HepG2 (cell line): Measurements from ENCODE around the gene TWIST2. TPM values are rescaled to one million over a fixed set of nuclear protein-coding genes. Genes with fewer than 3 reads are reported as not detected.

ENCODE experiments used
- DNMT1 ChIP-seq: sonication (generic); formaldehyde crosslinking; IDR thresholded peaks from 2 replicates; pipeline ENCODE4 v1.5.1; 2020; ENCODE audit warnings: mild to moderate bottlenecking, missing genetic modification reagents
- EHMT2 ChIP-seq: fragments of 200-600 bp; sonication (generic); IDR thresholded peaks from 2 replicates; pipeline ENCODE4 v1.7.0; 2017; ENCODE audit warnings: antibody characterized with exemption, low read depth, low read length, borderline replicate concordance
- HDAC1 ChIP-seq: sonication (generic); formaldehyde crosslinking; IDR thresholded peaks from 2 replicates; pipeline ENCODE4 v1.5.1; 2020; ENCODE audit warnings: mild to moderate bottlenecking, missing genetic modification reagents
- HDAC6 ChIP-seq: fragments of 200-600 bp; sonication (generic); IDR thresholded peaks from 2 replicates; pipeline ENCODE4 v1.7.0; 2017; ENCODE audit warnings: mild to moderate bottlenecking, antibody characterized with exemption, low read length, low read depth
- HIVEP1 ChIP-seq: sonication (generic); formaldehyde crosslinking; IDR thresholded peaks from 2 replicates; pipeline ENCODE4 v1.4.0; 2020; ENCODE audit warnings: mild to moderate bottlenecking, missing genetic modification reagents
- IKZF5 ChIP-seq: IDR thresholded peaks from 2 replicates; pipeline ENCODE4 v1.6.1; 2018; ENCODE audit warnings: missing genetic modification reagents, mild to moderate bottlenecking, missing compliant biosample characterization
- MAFF ChIP-seq: IDR thresholded peaks from 2 replicates; pipeline ENCODE4 v1.6.1; 2011; ENCODE audit warnings: low read depth, low read length, improper control_type of control experiment
- NR2F2 ChIP-seq: IDR thresholded peaks from 2 replicates; pipeline ENCODE4 v1.6.1; 2012; ENCODE audit warnings: low read depth, inconsistent platforms, borderline replicate concordance
- NR3C1 ChIP-seq: sonication (generic); formaldehyde crosslinking; IDR thresholded peaks from 2 replicates; pipeline ENCODE4 v1.4.0; 2020; ENCODE audit warnings: missing genetic modification reagents
- SALL1 ChIP-seq: sonication (generic); formaldehyde crosslinking; IDR thresholded peaks from 2 replicates; pipeline ENCODE4 v1.8.0; 2022; ENCODE audit warnings: mild to moderate bottlenecking, missing genetic modification reagents
- STAG1 ChIP-seq: sonication (generic); formaldehyde crosslinking; IDR thresholded peaks from 2 replicates; pipeline ENCODE4 v1.4.0; 2020; ENCODE audit warnings: missing genetic modification reagents
- UBTF ChIP-seq: sonication (generic); formaldehyde crosslinking; IDR thresholded peaks from 2 replicates; pipeline ENCODE4 v1.4.0; 2020; ENCODE audit warnings: mild to moderate bottlenecking, missing genetic modification reagents
- ZFY ChIP-seq: sonication (generic); formaldehyde crosslinking; IDR thresholded peaks from 2 replicates; pipeline ENCODE4 v1.4.0; 2020; ENCODE audit warnings: missing genetic modification reagents
- ZKSCAN5 ChIP-seq: sonication (generic); formaldehyde crosslinking; IDR thresholded peaks from 2 replicates; pipeline ENCODE4 v1.5.1; 2020; ENCODE audit warnings: mild to moderate bottlenecking, missing genetic modification reagents
- ZNF17 ChIP-seq: sonication (generic); formaldehyde crosslinking; IDR thresholded peaks from 2 replicates; pipeline ENCODE4 v1.5.0; 2020; ENCODE audit warnings: mild to moderate bottlenecking, missing genetic modification reagents
- ZNF225 ChIP-seq: sonication (generic); formaldehyde crosslinking; IDR thresholded peaks from 2 replicates; pipeline ENCODE4 v1.4.0; 2020; ENCODE audit warnings: mild to moderate bottlenecking, missing genetic modification reagents
- ZNF263 ChIP-seq: sonication (generic); formaldehyde crosslinking; IDR thresholded peaks from 2 replicates; pipeline ENCODE4 v1.4.0; 2020; ENCODE audit warnings: missing genetic modification reagents
- ZNF343 ChIP-seq: sonication (generic); formaldehyde crosslinking; IDR thresholded peaks from 2 replicates; pipeline ENCODE4 v1.4.0; 2020; ENCODE audit warnings: mild to moderate bottlenecking, missing genetic modification reagents
- ZNF547 ChIP-seq: sonication (generic); formaldehyde crosslinking; IDR thresholded peaks from 2 replicates; pipeline ENCODE4 v1.5.1; 2020; ENCODE audit warnings: mild to moderate bottlenecking, missing genetic modification reagents
- ZNF567 ChIP-seq: sonication (generic); formaldehyde crosslinking; IDR thresholded peaks from 2 replicates; pipeline ENCODE4 v1.8.1; 2023; ENCODE audit warnings: mild to moderate bottlenecking, missing genetic modification reagents, borderline replicate concordance
- ZNF746 ChIP-seq: sonication (generic); formaldehyde crosslinking; IDR thresholded peaks from 2 replicates; pipeline ENCODE4 v1.8.0; 2022; ENCODE audit warnings: mild to moderate bottlenecking, missing genetic modification reagents
- ZNF761 ChIP-seq: sonication (generic); formaldehyde crosslinking; conservative IDR thresholded peaks from 2 replicates; pipeline ENCODE4 v1.4.0; 2020; ENCODE audit warnings: mild to moderate bottlenecking, missing genetic modification reagents
- polyA plus RNA-seq, 8 experiments: library from polyadenylated mRNA; depleted of rRNA in 3 of 8; stranded (reverse) in 7 of 8; unstranded in 1 of 8; fragments of >200 nt; fragmentation: Illumina TruSeq in 4 of 8; extraction: Trizol in 4 of 8; gene quantifications; 2 replicates each; pipeline versions ENCODE4 v1.2.1 to v1.2.3, GENCODE V29; 2011 to 2016; ENCODE audit warnings: low read depth in 4 of 8, missing spikeins in 1 of 8, mixed read lengths in 1 of 8; ENCODE audit not compliant: insufficient read depth in 1 of 8
- total RNA-seq, 5 experiments: library from RNA; depleted of rRNA; stranded (reverse); fragments of >200 nt; fragmentation: Illumina TruSeq; extraction: Trizol; gene quantifications; 2 replicates each; pipeline ENCODE4 v1.2.3, GENCODE V29; 2016; ENCODE audit warnings: low read depth in 1 of 5
- TF ChIP-seq, protein P1 (sequence below): sonication (generic); IDR thresholded peaks from 2 replicates; pipeline ENCODE4 v1.6.1; 2016; ENCODE audit warnings: low read depth, borderline replicate concordance
- TF ChIP-seq, protein P2 (sequence below): sonication (generic); formaldehyde crosslinking; IDR thresholded peaks from 2 replicates; pipeline ENCODE4 v1.9.0; 2022; ENCODE audit warnings: missing genetic modification reagents, mild to moderate bottlenecking, borderline replicate concordance

TWIST2 gene
- total and polyA plus RNA-seq, 2 of the 13 experiments (the other 11 are each of a cell fraction or from before 2014, with no cell fraction given), result 0.08 to 0.11 TPM

DNA sequence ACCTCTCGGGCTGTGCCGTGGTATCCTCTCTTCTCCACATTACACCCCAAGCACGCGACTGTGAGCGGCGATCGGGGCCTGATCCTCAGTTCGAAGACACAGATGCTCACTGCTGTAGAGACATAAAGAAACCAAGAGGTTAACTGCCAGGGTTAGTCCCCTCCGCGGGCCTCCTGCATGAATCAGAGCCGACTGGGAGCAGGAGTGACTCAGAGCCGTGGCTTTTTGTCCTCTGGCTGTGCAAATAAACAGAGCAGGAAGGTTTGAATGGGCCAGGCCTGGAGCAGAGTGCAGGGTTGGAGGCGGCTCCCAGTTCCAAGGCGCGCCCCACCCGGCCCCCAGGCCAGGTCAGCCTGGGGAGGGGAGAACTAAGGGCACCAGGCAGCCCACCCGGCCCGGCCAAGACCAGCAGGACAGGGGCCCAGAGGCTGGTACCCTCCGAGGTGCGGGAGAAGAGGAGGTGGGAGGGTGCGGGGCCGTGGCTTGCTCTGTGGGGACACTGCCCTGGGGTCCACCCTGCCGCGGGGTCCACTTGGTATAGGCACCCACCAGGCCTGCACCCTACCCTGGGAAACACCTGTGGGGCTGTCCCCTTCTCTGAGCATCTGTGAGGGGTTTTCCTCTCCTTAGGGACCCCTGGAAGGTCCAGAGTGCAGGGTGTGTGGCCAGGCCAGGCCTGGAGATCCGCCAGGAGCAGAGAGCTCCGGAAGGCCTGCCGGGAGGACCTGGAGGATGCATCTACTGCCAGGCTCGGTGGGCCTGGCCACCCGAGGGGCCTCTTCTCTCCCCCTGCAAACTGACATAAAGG, 16.5 kb downstream of the TWIST2 start (continued):
- TF ChIP-seq, protein P1, sequence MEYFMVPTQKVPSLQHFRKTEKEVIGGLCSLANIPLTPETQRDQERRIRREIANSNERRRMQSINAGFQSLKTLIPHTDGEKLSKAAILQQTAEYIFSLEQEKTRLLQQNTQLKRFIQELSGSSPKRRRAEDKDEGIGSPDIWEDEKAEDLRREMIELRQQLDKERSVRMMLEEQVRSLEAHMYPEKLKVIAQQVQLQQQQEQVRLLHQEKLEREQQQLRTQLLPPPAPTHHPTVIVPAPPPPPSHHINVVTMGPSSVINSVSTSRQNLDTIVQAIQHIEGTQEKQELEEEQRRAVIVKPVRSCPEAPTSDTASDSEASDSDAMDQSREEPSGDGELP, result peak; percentile 63; the same call in 1 of the 2 replicates
- TF ChIP-seq ZKSCAN5 (no peak), ZNF225 (peak; percentile 92), IKZF5 (CRISPR knock-in tag) (peak; percentile 92), ZNF567 (CRISPR knock-in tag) (peak; percentile 59; the same call in 1 of the 2 replicates), UBTF (peak; percentile 95), ZNF263 (CRISPR knock-in tag) (peak; percentile 60), NR2F2 (peak; percentile 86), NR3C1 (CRISPR knock-in tag) (no peak), ZNF761 (CRISPR knock-in tag) (no peak; the same call in 1 of the 2 replicates), ZNF17 (no peak), ZFY (peak; percentile 95), SALL1 (CRISPR knock-in tag) (peak; percentile 92), ZNF343 (CRISPR knock-in tag) (0 out of 2 replicates have a peak, but pooled peaks have one; percentile 57), HIVEP1 (peak; percentile 66), DNMT1 (CRISPR knock-in tag) (no peak), STAG1 (CRISPR knock-in tag) (no peak; the same call in 1 of the 2 replicates), ZNF746 (CRISPR knock-in tag) (peak; percentile 19; the same call in 1 of the 2 replicates), EHMT2 (peak; percentile 34; the same call in 1 of the 2 replicates), HDAC6 (no peak), ZNF547 (peak; percentile 77), MAFF (no peak), HDAC1 (peak; percentile 87; the same call in 1 of the 2 replicates)
- TF ChIP-seq, protein P2, sequence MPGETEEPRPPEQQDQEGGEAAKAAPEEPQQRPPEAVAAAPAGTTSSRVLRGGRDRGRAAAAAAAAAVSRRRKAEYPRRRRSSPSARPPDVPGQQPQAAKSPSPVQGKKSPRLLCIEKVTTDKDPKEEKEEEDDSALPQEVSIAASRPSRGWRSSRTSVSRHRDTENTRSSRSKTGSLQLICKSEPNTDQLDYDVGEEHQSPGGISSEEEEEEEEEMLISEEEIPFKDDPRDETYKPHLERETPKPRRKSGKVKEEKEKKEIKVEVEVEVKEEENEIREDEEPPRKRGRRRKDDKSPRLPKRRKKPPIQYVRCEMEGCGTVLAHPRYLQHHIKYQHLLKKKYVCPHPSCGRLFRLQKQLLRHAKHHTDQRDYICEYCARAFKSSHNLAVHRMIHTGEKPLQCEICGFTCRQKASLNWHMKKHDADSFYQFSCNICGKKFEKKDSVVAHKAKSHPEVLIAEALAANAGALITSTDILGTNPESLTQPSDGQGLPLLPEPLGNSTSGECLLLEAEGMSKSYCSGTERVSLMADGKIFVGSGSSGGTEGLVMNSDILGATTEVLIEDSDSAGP (CRISPR knock-in tag), result peak; percentile 92
